B cell (primary cell): ENCODE measurements around the gene CELF2. TPM values are rescaled to one million over a fixed set of nuclear protein-coding genes. Genes with fewer than 3 reads are reported as not detected.

Source experiments
- ATAC-seq: fragments of 200-7000 bp; cut with Tn5 transposase; one replicate; pipeline ENCODE4 v1.10.0; 2021; ENCODE audit warnings: low read depth, mild to moderate bottlenecking, moderate number of reproducible peaks, moderate library complexity
- CTCF ChIA-PET: fragments of 350-600 bp; sonication (Branson Sonifier 250); formaldehyde crosslinking; loops from one replicate; lab custom pipeline; 2021; ENCODE audit warnings: antibody characterized with exemption, inconsistent platforms; lab: Charles Lee
- POLR2A ChIA-PET: fragments of 350-600 bp; sonication (Branson Sonifier 250); formaldehyde crosslinking; loops from one replicate; lab custom pipeline; 2021; ENCODE audit warnings: antibody characterized with exemption; lab: Charles Lee
- DNase-seq: peaks from one replicate; pipeline ENCODE4 v3.0.0; 2013
- H2AFZ ChIP-seq: 2 replicates; pipeline ENCODE4 v1.6.1; 2012; ENCODE audit warnings: mild to moderate bottlenecking, low read depth, low read length; ENCODE audit not compliant: insufficient read depth, poor library complexity, severe bottlenecking
- H3K27ac ChIP-seq, 2 donors: 1 replicate in 1 of 2; 2 replicates in 1 of 2; pipeline ENCODE4 v1.5.1; 2012 to 2013; ENCODE audit warnings: low read length in 2 of 2, mild to moderate bottlenecking in 2 of 2, moderate library complexity in 1 of 2
- H3K27me3 ChIP-seq, 4 experiments: fragments of 200-600 bp in 1 of 4; sonication (generic) in 1 of 4; replicated peaks in 1 of 4; 1 replicate in 2 of 4; 2 replicates in 2 of 4; pipeline versions ENCODE4 v1.6.1 to v1.7.0; 2013 to 2016; ENCODE audit warnings: low read length in 3 of 4, mild to moderate bottlenecking in 2 of 4, mixed read lengths in 1 of 4, moderate library complexity in 1 of 4; ENCODE audit not compliant: insufficient read depth in 4 of 4, control insufficient read depth in 3 of 4; ENCODE audit errors: control extremely low read depth in 1 of 4
- H3K36me3 ChIP-seq, 2 experiments: replicated peaks in 1 of 2; 1 replicate in 1 of 2; 2 replicates in 1 of 2; pipeline versions ENCODE4 v1.6.1 to v1.7.1; 2013; ENCODE audit warnings: low read length in 1 of 2; ENCODE audit not compliant: insufficient read depth in 2 of 2, control insufficient read depth in 1 of 2; ENCODE audit errors: control extremely low read depth in 1 of 2, extremely low read depth in 1 of 2
- H3K4me1 ChIP-seq, 2 donors: fragments of 200-600 bp in 1 of 2; sonication (generic) in 1 of 2; 1 replicate in 1 of 2; 2 replicates in 1 of 2; pipeline versions ENCODE4 v1.5.1 to v1.6.1; 2013 to 2017; ENCODE audit warnings: low read length in 2 of 2; ENCODE audit not compliant: control insufficient read depth in 2 of 2, insufficient read depth in 2 of 2
- H3K4me2 ChIP-seq: replicated peaks from 2 replicates; pipeline ENCODE3; 2012; ENCODE audit warnings: mild to moderate bottlenecking, low read depth, low read length; ENCODE audit not compliant: poor library complexity, severe bottlenecking
- H3K4me3 ChIP-seq, 5 experiments: fragments of 200-600 bp in 1 of 5; sonication (generic) in 1 of 5; 1 replicate in 3 of 5; 2 replicates in 2 of 5; pipeline versions ENCODE4 v1.5.1 to v1.7.0; 2011 to 2016; ENCODE audit warnings: low read length in 4 of 5, mild to moderate bottlenecking in 4 of 5, low read depth in 2 of 5, control low read depth in 1 of 5, moderate library complexity in 1 of 5; ENCODE audit not compliant: insufficient read depth in 1 of 5; ENCODE audit errors: control extremely low read depth in 1 of 5, extremely low read depth in 1 of 5
- H3K79me2 ChIP-seq: fragments of 200-600 bp; sonication (generic); one replicate; pipeline ENCODE4 v1.6.0; 2016; ENCODE audit warnings: low read length; ENCODE audit not compliant: control insufficient read depth, insufficient read depth
- H3K9ac ChIP-seq: fragments of 200-600 bp; sonication (generic); 2 replicates; pipeline ENCODE4 v1.6.1; 2017; ENCODE audit warnings: mild to moderate bottlenecking, low read length, moderate library complexity
- H3K9me3 ChIP-seq, 3 donors: one replicate each; pipeline versions ENCODE4 v1.6.1 to v1.7.1; 2013; ENCODE audit warnings: low read length in 2 of 3; ENCODE audit not compliant: control insufficient read depth in 2 of 3, insufficient read depth in 1 of 3; ENCODE audit errors: control extremely low read depth in 1 of 3
- H4K20me1 ChIP-seq: 2 replicates; pipeline ENCODE4 v1.6.0; 2012; ENCODE audit warnings: mild to moderate bottlenecking, low read length; ENCODE audit not compliant: insufficient read depth, control insufficient read depth, poor library complexity, severe bottlenecking
- H3K27ac Mint-ChIP-seq: one replicate; pipeline ENCODE4 v1.8.0; 2021; ENCODE audit warnings: mixed read lengths
- H3K27me3 Mint-ChIP-seq: one replicate; pipeline ENCODE4 v1.8.0; 2021; ENCODE audit warnings: mixed read lengths
- H3K4me1 Mint-ChIP-seq: one replicate; pipeline ENCODE4 v1.8.0; 2021; ENCODE audit warnings: mixed read lengths
- H3K4me3 Mint-ChIP-seq: one replicate; pipeline ENCODE4 v1.8.0; 2021; ENCODE audit warnings: mixed read lengths
- H3K9me3 Mint-ChIP-seq: one replicate; pipeline ENCODE4 v1.8.0; 2022; ENCODE audit warnings: mixed read lengths; ENCODE audit not compliant: insufficient read depth
- EZH2 ChIP-seq: IDR thresholded peaks from 2 replicates; pipeline ENCODE4 v1.6.1; 2012; ENCODE audit warnings: borderline replicate concordance, low read depth, mild to moderate bottlenecking, moderate library complexity, low read length; ENCODE audit not compliant: insufficient read depth, poor library complexity, severe bottlenecking
- WGBS: methylation state at CpG from one replicate; pipeline ENCODE4 v1.1.5; 2013; ENCODE audit warnings: missing lambda C conversion rate; ENCODE audit not compliant: insufficient coverage; 5-methylcytosine and 5-hydroxymethylcytosine counted together
- intact Hi-C: fragments of 100-400 bp; cut with micrococcal nuclease; formaldehyde crosslinking; loops from one replicate; pipeline ENCODE4 v1.10.0; 2022
- polyA plus RNA-seq: library from polyadenylated mRNA; depleted of rRNA; stranded (reverse); fragments of >200 nt; gene quantifications from 2 replicates; pipeline ENCODE4 v1.2.3, GENCODE V29; 2012
- total RNA-seq, 2 donors: library from RNA; stranded (reverse); fragments of 120-200 nt in 1 of 2; gene quantifications; 1 replicate in 1 of 2; 2 replicates in 1 of 2; pipeline versions ENCODE4 v1.2.3 to v1.2.4, GENCODE V29; 2013 to 2022
- TF ChIP-seq, protein P1 (sequence below): fragments of 200-600 bp; IDR thresholded peaks from one replicate; pipeline ENCODE4 v1.8.0; 2022; ENCODE audit warnings: antibody characterized with exemption, mild to moderate bottlenecking

CELF2 gene
- total and polyA plus RNA-seq, 2 donors (not counting 1 experiment from before 2014, with no cell fraction given), result 59.5 to 112 TPM

DNA sequence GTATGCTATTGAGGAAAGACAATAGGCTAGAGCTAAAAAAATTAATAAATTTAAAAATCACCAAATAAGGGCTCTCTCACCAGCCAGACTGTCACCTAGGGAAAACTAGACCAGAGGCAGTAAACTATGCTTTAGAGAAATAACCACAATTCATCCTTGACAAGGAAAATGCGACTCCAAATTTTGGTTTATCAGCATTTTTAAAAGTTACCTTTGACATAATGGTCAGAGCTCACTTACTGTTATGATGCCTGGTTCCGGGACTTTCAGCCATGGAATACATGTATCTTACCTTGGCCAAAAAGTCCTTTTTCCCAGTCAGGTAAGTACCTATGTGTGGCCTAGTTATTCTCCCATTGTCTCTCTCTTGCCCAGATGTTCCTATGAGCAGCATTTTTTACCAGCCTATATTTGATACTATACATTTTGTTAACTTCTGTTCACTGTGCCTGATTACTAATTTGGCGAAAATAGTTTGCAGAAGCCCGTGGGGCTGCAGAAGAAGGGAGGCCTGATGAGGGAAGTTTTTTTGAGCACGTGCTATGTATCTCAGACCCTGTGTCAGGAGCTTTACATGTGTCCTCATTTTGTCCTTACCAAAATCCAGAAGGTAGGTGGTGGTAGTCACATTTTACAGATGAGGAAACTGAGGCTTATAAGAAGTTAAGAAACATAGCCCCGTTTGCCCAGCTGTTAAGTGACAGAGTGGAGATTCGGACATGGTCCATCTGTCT is 149.7 kb downstream of the CELF2 start:
- Histone ChIP-seq H3K4me3 (peak overlapping the region; percentile 71 to 99 (median 94)), H3K27me3 (no peaks in the 10 kb centered on the region), H4K20me1 (peaks cover 10% of the 10 kb centered on the region), H3K36me3 (peaks cover 0 to 21% of the 10 kb centered on the region in 2 experiments), H3K4me1 (peaks cover 64 to 69% of the 10 kb centered on the region in 2 donors), H3K9me3 (no peaks in the 10 kb centered on the region), H3K27ac (peak overlapping the region; percentile 45 to 87), H3K9ac (peak overlapping the region; percentile 86), H2AFZ (no peak overlapping the region), H3K79me2 (peaks cover 87% of the 10 kb centered on the region), H3K4me2 (peak overlapping the region; percentile 74)
- Mint-ChIP-seq H3K27ac (peak overlapping the region; percentile 98), H3K9me3 (no peaks in the 10 kb centered on the region), H3K4me3 (no peak overlapping the region), H3K27me3 (no peaks in the 10 kb centered on the region), H3K4me1 (peaks cover 31% of the 10 kb centered on the region)
- DNase-seq (peak; percentile 36), ATAC-seq (no peak)
- TF ChIP-seq, protein P1, sequence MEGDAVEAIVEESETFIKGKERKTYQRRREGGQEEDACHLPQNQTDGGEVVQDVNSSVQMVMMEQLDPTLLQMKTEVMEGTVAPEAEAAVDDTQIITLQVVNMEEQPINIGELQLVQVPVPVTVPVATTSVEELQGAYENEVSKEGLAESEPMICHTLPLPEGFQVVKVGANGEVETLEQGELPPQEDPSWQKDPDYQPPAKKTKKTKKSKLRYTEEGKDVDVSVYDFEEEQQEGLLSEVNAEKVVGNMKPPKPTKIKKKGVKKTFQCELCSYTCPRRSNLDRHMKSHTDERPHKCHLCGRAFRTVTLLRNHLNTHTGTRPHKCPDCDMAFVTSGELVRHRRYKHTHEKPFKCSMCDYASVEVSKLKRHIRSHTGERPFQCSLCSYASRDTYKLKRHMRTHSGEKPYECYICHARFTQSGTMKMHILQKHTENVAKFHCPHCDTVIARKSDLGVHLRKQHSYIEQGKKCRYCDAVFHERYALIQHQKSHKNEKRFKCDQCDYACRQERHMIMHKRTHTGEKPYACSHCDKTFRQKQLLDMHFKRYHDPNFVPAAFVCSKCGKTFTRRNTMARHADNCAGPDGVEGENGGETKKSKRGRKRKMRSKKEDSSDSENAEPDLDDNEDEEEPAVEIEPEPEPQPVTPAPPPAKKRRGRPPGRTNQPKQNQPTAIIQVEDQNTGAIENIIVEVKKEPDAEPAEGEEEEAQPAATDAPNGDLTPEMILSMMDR, result no peak
- no peak for TF ChIP-seq EZH2
- ChIA-PET POLR2A (interaction anchor here (0.6 kb wide), 1 partner anchor 59 kb away, joined by 3 read pairs; no protein-coding TSS in a partner anchor), CTCF (interaction anchor here (1.0 to 7.4 kb wide), 7 partner anchors 8 to 103 kb away, joined by 3 to 139 read pairs (median 5); no protein-coding TSS in a partner anchor)
- intact Hi-C loops, result loop anchor here (2.0 kb wide), 1 partner anchor 55 kb away; no protein-coding TSS in a partner anchor
- 7% methylated on average over 4 of the region's 7 CpGs for WGBS
